ENCODE data around the gene ZNF260. TPM values are rescaled to one million over a fixed set of nuclear protein-coding genes. Genes with fewer than 3 reads are reported as not detected.

ZNF260 gene
- total RNA-seq, 1 donor from 2014 or later: 6.6 TPM

GRCh38 chr19:36488118-36488845, 39.8 kb downstream of the ZNF260 start:
- Histone ChIP-seq H3K4me3 (ENCODE audit: low read depth, low read length) (peak overlapping the region; percentile 57), H3K36me3 (ENCODE audit: control insufficient read depth, insufficient read depth, low read length) (no peaks in the 10 kb centered on the region), H3K27me3 (ENCODE audit: control insufficient read depth, insufficient read depth, low read length) (no peaks in the 10 kb centered on the region)
- DNase-seq (ENCODE audit: low read depth) (no peak), FAIRE-seq (no peak)
- no peak for TF ChIP-seq CTCF (IDR thresholded peaks at IDR 0.05; ENCODE audit: insufficient read depth, low read length, severe bottlenecking)

- H3K4me3 ChIP-seq (ENCODE audit: low read depth, low read length): no peak overlapping the region
- no peak for FAIRE-seq
- no peak for TF ChIP-seq CTCF (IDR thresholded peaks at IDR 0.05; ENCODE audit: insufficient read depth, low read length, severe bottlenecking)
- no peaks in the 10 kb centered on the region for H3K36me3 ChIP-seq (ENCODE audit: control insufficient read depth, insufficient read depth, low read length)
- H3K27me3 ChIP-seq (ENCODE audit: control insufficient read depth, insufficient read depth, low read length): no peaks in the 10 kb centered on the region
- DNase-seq (ENCODE audit: low read depth): no peak
Observed at GRCh38 chr19:36483653-36484052, 44.4 kb downstream of the ZNF260 start.

- H3K27me3 ChIP-seq (ENCODE audit: control insufficient read depth, insufficient read depth, low read length): no peaks in the 10 kb centered on the region
- H3K4me3 ChIP-seq (ENCODE audit: low read depth, low read length): no peak overlapping the region
- FAIRE-seq (no peak), DNase-seq (ENCODE audit: low read depth) (no peak)
- H3K36me3 ChIP-seq (ENCODE audit: control insufficient read depth, insufficient read depth, low read length): no peaks in the 10 kb centered on the region
- no peak for TF ChIP-seq CTCF (IDR thresholded peaks at IDR 0.05; ENCODE audit: insufficient read depth, low read length, severe bottlenecking)
Observed at GRCh38 chr19:36482876-36483275, 45.2 kb downstream of the ZNF260 start.

Other genes starting within 250 kb of the ZNF260 start
- 1.6 and 2.6 TPM in 2 replicates for gene ZFP14, start 149.1 kb downstream of the ZNF260 start, total RNA-seq
- gene ZFP82, start 109.6 kb downstream of the ZNF260 start, total RNA-seq: 3.5 and 4.2 TPM in 2 replicates
- gene ZNF566, start 38.7 kb downstream of the ZNF260 start, total RNA-seq: 4.7 and 7.4 TPM in 2 replicates
- gene ZNF529, start 45.0 kb upstream of the ZNF260 start, total RNA-seq: 4.2 and 7.6 TPM in 2 replicates
- gene ZNF382, start 77.0 kb upstream of the ZNF260 start, total RNA-seq: 2.4 and 4.2 TPM in 2 replicates
- gene ZNF461, start 138.6 kb upstream of the ZNF260 start, total RNA-seq: 7.1 and 12.9 TPM in 2 replicates
- gene ZNF567, start 159.3 kb upstream of the ZNF260 start, total RNA-seq: 5.5 and 7.6 TPM in 2 replicates
- gene ZNF850, start 244.5 kb upstream of the ZNF260 start, total RNA-seq: 0.38 and 1.6 TPM in 2 replicates